H54 (cell line): ENCODE measurements around the gene AGBL1.

Experiments
- DNase-seq: peaks from one replicate; pipeline ENCODE4 v3.0.0; 2011; ENCODE audit warnings: low spot score, mixed read lengths; ENCODE audit not compliant: insufficient read length
- FAIRE-seq: peaks from 3 replicates; lab custom pipeline; 2011; peaks lifted over from hg19 to GRCh38; lab: Jason Lieb, UNC
- POLR2A ChIP-seq: IDR thresholded peaks from 2 replicates; pipeline ENCODE4 v1.6.1; 2011; ENCODE audit warnings: low read depth, mild to moderate bottlenecking, low read length

The AGBL1 gene

GRCh38 chr15:86735247-86736040, 655.8 kb downstream of the AGBL1 start:
- no peak for FAIRE-seq
- DNase-seq, result no peak

GRCh38 chr15:86741917-86742316, 662.2 kb downstream of the AGBL1 start:
- DNase-seq (no peak), FAIRE-seq (no peak)
- TF ChIP-seq POLR2A, result no peak

More at GRCh38 chr15:86735247-86736040, 655.8 kb downstream of the AGBL1 start:
- no peak for TF ChIP-seq POLR2A

- no peak for TF ChIP-seq POLR2A
- peak; percentile 0 for DNase-seq
- no peak for FAIRE-seq
Observed at GRCh38 chr15:86743283-86743903, 663.7 kb downstream of the AGBL1 start.

GRCh38 chr15:86744198-86744780, 664.6 kb downstream of the AGBL1 start:
- no peak for TF ChIP-seq POLR2A
- FAIRE-seq, result no peak
- no peak for DNase-seq

GRCh38 chr15:86751116-86751515, 671.4 kb downstream of the AGBL1 start:
- no peak for FAIRE-seq
- TF ChIP-seq POLR2A, result no peak

GRCh38 chr15:86754846-86755245, 675.2 kb downstream of the AGBL1 start:
- FAIRE-seq (no peak), DNase-seq (no peak)
- no peak for TF ChIP-seq POLR2A

More at GRCh38 chr15:86751116-86751515, 671.4 kb downstream of the AGBL1 start:
- DNase-seq, result no peak

- FAIRE-seq, result no peak
- DNase-seq, result no peak
- no peak for TF ChIP-seq POLR2A
Observed at GRCh38 chr15:86756688-86757087, 677.0 kb downstream of the AGBL1 start.

GRCh38 chr15:86759800-86760523, 680.3 kb downstream of the AGBL1 start:
- FAIRE-seq (no peak), DNase-seq (no peak)
- TF ChIP-seq POLR2A, result no peak

- no peak for TF ChIP-seq POLR2A
- FAIRE-seq (no peak), DNase-seq (no peak)
Observed at GRCh38 chr15:86762874-86763273, 683.2 kb downstream of the AGBL1 start.

GRCh38 chr15:86764021-86764420, 684.4 kb downstream of the AGBL1 start:
- FAIRE-seq (no peak), DNase-seq (no peak)
- no peak for TF ChIP-seq POLR2A

- TF ChIP-seq POLR2A, result no peak
- no peak for DNase-seq
- no peak for FAIRE-seq
Observed at GRCh38 chr15:86765281-86765680, 685.6 kb downstream of the AGBL1 start.

GRCh38 chr15:86772369-86773059, 692.8 kb downstream of the AGBL1 start:
- DNase-seq (no peak), FAIRE-seq (no peak)
- no peak for TF ChIP-seq POLR2A

GRCh38 chr15:86773736-86774135, 694.1 kb downstream of the AGBL1 start:
- TF ChIP-seq POLR2A, result no peak
- FAIRE-seq (no peak), DNase-seq (no peak)
